ENCODE measurements around the gene FSIP1. TPM values are rescaled to one million over a fixed set of nuclear protein-coding genes. Genes with fewer than 3 reads are reported as not detected.

The FSIP1 gene
- total RNA-seq, 6 donors from 2014 or later, result 0.26 to 3.2 (median 0.79) TPM; not detected in 2

DNA sequence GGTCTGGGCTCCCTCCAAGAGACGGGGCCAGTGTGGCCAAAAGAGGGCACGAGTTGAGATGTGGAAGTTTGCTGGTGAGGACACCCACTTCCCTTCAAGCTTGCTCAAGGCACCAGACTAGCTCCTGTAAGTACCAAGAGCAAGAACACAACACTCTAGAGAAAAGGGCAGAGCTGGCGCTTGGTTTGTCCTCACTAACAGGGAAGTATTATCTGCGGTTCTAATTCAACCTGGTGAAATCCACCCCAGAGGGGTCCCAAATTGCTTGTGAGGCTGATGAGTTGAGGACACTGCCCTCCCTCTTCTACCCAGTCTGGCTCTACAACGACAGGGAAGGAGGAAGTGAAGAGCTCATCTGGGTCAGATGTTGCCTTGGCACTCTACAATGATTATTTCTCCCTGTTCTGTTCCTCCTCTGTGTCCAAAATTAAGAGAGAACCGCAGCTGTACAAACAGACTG, 16.9 kb upstream of the FSIP1 start:
- Histone ChIP-seq H3K4me1 (no peaks in the 10 kb centered on the region), H3K27ac (no peak overlapping the region), H3K4me3 (no peak overlapping the region), H3K27me3 (no peaks in the 10 kb centered on the region), H3K36me3 (no peaks in the 10 kb centered on the region), H3K9me3 (no peaks in the 10 kb centered on the region)
- WGBS, 2 donors, result 61 to 67% methylated on average over 6 of the region's 6 CpGs
- DNase-seq (peak in 1 of 2 donors; percentile 41), ATAC-seq (ENCODE audit: low FRiP score in 2 of 2) (peak; percentile 53 to 68)
- TF ChIP-seq POLR2A (IDR thresholded peaks at IDR 0.05) (no peak), POLR2AphosphoS5 (IDR thresholded peaks at IDR 0.05) (no peak), EP300 (IDR thresholded peaks at IDR 0.05) (no peak)
- TF ChIP-seq, protein P1, sequence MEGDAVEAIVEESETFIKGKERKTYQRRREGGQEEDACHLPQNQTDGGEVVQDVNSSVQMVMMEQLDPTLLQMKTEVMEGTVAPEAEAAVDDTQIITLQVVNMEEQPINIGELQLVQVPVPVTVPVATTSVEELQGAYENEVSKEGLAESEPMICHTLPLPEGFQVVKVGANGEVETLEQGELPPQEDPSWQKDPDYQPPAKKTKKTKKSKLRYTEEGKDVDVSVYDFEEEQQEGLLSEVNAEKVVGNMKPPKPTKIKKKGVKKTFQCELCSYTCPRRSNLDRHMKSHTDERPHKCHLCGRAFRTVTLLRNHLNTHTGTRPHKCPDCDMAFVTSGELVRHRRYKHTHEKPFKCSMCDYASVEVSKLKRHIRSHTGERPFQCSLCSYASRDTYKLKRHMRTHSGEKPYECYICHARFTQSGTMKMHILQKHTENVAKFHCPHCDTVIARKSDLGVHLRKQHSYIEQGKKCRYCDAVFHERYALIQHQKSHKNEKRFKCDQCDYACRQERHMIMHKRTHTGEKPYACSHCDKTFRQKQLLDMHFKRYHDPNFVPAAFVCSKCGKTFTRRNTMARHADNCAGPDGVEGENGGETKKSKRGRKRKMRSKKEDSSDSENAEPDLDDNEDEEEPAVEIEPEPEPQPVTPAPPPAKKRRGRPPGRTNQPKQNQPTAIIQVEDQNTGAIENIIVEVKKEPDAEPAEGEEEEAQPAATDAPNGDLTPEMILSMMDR (IDR thresholded peaks at IDR 0.05), result no peak

GRCh38 chr15:39798382-39798781, 15.7 kb upstream of the FSIP1 start:
- Histone ChIP-seq H3K9me3 (no peaks in the 10 kb centered on the region), H3K4me1 (no peaks in the 10 kb centered on the region), H3K27ac (no peak overlapping the region), H3K4me3 (no peak overlapping the region), H3K27me3 (no peaks in the 10 kb centered on the region), H3K36me3 (no peaks in the 10 kb centered on the region)
- TF ChIP-seq POLR2AphosphoS5 (IDR thresholded peaks at IDR 0.05), result no peak
- TF ChIP-seq EP300 (IDR thresholded peaks at IDR 0.05), result no peak
- no peak for TF ChIP-seq POLR2A (IDR thresholded peaks at IDR 0.05)
- TF ChIP-seq, protein P1 (IDR thresholded peaks at IDR 0.05), result no peak
- no peak for DNase-seq
- ATAC-seq (ENCODE audit: low FRiP score in 2 of 2), result no peak
- WGBS, 2 donors, result 92 to 95% methylated on average over 6 of the region's 6 CpGs

DNA sequence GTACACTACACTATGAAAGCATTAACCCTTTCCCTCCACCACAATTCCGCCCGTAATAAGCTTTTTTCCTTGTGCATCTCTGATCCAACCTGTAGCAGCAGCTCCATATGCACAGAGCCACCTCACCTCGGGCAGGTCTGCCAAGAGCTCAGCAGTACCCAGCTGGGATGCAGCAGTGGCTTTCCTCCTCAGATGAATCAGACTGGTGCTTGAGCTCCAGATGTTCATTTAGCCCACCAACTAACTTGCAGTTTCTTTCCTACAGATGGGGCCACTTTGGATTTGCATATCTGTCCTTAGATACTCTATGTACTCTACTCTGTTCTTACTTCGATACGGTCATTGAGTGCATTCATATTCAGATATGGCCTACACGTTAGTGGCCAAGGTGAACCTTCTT, 14.8 kb upstream of the FSIP1 start:
- peaks cover 0 to 3% (median 0%) of the 10 kb centered on the region in 4 donors for H3K4me1 ChIP-seq
- DNase-seq (no peak), ATAC-seq (ENCODE audit: low FRiP score in 2 of 2) (no peak)
- no peaks in the 10 kb centered on the region for H3K27me3 ChIP-seq
- 88 to 91% methylated on average over 6 of the region's 6 CpGs for WGBS, 2 donors
- TF ChIP-seq POLR2AphosphoS5 (IDR thresholded peaks at IDR 0.05), result no peak
- no peak for TF ChIP-seq EP300 (IDR thresholded peaks at IDR 0.05)
- no peak for TF ChIP-seq POLR2A (IDR thresholded peaks at IDR 0.05)
- TF ChIP-seq, protein P1 (IDR thresholded peaks at IDR 0.05), result no peak
- H3K4me3 ChIP-seq, result no peak overlapping the region
- H3K36me3 ChIP-seq, result no peaks in the 10 kb centered on the region
- no peaks in the 10 kb centered on the region for H3K9me3 ChIP-seq
- H3K27ac ChIP-seq, result no peak overlapping the region

- no peak for ATAC-seq (ENCODE audit: low FRiP score in 2 of 2)
- Histone ChIP-seq H3K36me3 (no peaks in the 10 kb centered on the region), H3K4me3 (no peak overlapping the region), H3K27ac (no peak overlapping the region), H3K9me3 (no peaks in the 10 kb centered on the region), H3K4me1 (peaks cover 0 to 3% (median 0%) of the 10 kb centered on the region in 4 donors), H3K27me3 (no peaks in the 10 kb centered on the region)
- no peak for DNase-seq
- TF ChIP-seq, protein P1 (IDR thresholded peaks at IDR 0.05), result no peak
- TF ChIP-seq POLR2AphosphoS5 (IDR thresholded peaks at IDR 0.05) (no peak), POLR2A (IDR thresholded peaks at IDR 0.05) (no peak), EP300 (IDR thresholded peaks at IDR 0.05) (no peak)
- 94 to 95% methylated on average over 5 of the region's 5 CpGs for WGBS, 2 donors
Measured at GRCh38 chr15:39796601-39797000, 14.0 kb upstream of the FSIP1 start.

- Histone ChIP-seq H3K4me1 (peaks cover 0 to 3% (median 0%) of the 10 kb centered on the region in 4 donors), H3K4me3 (no peak overlapping the region), H3K9me3 (no peaks in the 10 kb centered on the region), H3K36me3 (no peaks in the 10 kb centered on the region), H3K27ac (no peak overlapping the region), H3K27me3 (no peaks in the 10 kb centered on the region)
- DNase-seq (no peak), ATAC-seq (ENCODE audit: low FRiP score in 2 of 2) (no peak)
- WGBS, 2 donors, result 47 to 49% methylated on average over 3 of the region's 3 CpGs
- TF ChIP-seq POLR2A (IDR thresholded peaks at IDR 0.05) (no peak), POLR2AphosphoS5 (IDR thresholded peaks at IDR 0.05) (no peak), EP300 (IDR thresholded peaks at IDR 0.05) (no peak)
- TF ChIP-seq, protein P1 (IDR thresholded peaks at IDR 0.05), result no peak
Measured at GRCh38 chr15:39795486-39795885, 12.8 kb upstream of the FSIP1 start.

Data from upper lobe of left lung (tissue), 6 donors.